SH-SY5Y (cell line): ENCODE data around the gene PPP4C.

Experiments used
- GATA2 ChIP-seq: IDR thresholded peaks from 2 replicates; pipeline ENCODE4 v1.6.1; 2011; ENCODE audit warnings: mild to moderate bottlenecking, low read depth, low read length
- GATA3 ChIP-seq: IDR thresholded peaks from 2 replicates; pipeline ENCODE4 v1.6.1; 2011; ENCODE audit warnings: low read depth, mild to moderate bottlenecking, low read length, moderate library complexity

DNA sequence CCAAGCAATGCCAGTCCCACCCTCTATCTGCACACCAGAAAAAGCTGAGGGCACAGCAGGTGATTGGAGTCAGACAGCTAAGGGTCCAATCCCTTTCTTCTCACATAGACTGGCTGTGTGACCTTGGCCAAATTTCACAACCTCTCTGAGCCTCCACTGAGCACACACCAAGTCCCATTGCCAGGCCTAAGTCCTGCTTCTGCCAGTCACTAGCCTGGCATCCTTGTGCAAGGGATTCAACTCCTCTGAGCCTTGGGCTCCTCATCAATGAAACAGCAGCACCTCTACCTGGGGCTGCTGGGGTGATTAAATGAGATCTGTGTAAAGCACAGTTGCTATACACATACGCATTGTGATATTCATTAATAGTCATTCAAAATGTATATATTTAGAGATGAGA lies 29.2 kb upstream of the PPP4C start:
- no peak for TF ChIP-seq GATA2
- no peak for TF ChIP-seq GATA3
